Hematopoietic multipotent progenitor cell (in vitro differentiated cells): ENCODE results near the gene CHN2. TPM values are rescaled to one million over a fixed set of nuclear protein-coding genes. Genes with fewer than 3 reads are reported as not detected.
A peak's percentile ranks its signal among the peaks of the same experiment; 100 is the strongest.

ENCODE experiments used
- DNase-seq, 3 donors: peaks; one replicate each; pipeline ENCODE4 v3.0.0-alpha.2; 2011 to 2015; ENCODE audit warnings: low read depth in 2 of 3, low spot score in 2 of 3
- total RNA-seq: library from RNA; depleted of rRNA; stranded (reverse); fragments of >200 nt; gene quantifications from one replicate; pipeline ENCODE4 v1.2.3, GENCODE V29; 2012

CHN2 gene
- total RNA-seq, 1 donor = 6.7 TPM

DNA sequence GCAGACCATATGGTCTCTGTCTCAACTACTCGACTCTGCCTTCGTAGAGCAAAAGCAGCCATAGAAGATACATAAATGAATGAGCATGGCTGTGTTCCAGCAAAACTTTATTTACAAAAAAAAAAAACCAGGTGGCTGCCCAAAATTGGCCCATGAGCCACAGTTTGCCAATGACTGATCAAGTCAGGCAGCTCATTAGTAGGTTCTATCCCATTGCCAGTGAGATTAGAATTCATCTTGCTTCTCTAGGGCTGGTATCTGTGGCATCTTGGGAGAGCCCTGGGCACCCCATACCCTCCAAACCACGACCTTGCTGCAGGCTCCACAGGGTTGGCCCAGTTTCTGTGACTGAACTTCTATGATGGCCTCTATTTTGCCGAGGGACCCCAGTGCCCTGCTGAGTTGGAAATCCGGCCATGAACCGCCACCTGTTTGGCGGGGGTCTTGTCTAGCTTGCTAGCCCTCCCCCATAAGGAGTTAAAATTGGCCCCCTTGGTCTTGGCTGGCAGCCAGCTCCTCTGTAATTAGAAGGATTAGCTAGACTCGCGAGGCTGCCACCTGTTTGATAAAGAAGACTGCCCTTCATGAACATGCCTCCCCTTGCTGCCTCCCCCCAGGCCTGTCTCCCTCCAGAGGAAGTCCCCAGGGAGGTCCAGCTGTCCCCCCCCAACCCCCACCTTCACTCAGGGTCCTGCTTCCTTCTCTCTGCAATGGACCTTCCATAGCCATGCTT, 83.9 kb downstream of the CHN2 start:
- DNase-seq = no peak

DNA sequence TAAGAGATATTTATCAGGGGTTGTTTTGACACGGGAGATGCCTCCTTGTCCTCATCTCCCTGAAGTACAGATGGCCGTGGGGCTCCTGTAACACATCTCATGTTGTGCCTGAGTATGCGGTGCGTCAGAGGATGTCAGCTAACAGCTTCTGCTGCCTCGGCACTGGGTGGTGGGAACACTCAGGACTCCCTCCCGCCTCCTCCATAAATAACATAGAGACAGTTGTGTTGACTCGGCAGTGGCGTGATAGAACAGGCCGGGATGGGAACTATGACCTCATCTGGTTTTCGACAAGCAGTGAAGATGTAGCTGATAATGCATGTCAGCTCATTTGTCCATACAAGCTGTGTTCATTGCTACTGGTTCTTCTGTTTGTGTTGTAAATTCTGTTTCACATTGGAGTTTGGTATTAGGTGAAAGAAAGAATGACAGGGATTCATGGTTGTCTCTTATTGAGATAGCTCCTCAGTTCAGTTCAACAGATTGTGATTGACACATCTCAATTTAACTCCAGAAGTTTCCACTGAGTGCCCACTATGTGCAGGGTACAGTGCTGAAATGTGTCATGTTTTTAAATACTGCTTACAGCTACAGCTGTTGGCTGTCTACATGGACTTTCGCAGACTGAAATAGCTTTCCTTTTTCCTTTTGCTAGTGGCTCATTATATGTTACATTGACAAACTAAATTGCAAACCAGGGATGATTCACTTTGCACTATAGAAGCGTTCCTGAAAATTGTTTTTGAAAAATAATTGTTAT, 87.4 kb downstream of the CHN2 start:
- DNase-seq = no peak

DNA sequence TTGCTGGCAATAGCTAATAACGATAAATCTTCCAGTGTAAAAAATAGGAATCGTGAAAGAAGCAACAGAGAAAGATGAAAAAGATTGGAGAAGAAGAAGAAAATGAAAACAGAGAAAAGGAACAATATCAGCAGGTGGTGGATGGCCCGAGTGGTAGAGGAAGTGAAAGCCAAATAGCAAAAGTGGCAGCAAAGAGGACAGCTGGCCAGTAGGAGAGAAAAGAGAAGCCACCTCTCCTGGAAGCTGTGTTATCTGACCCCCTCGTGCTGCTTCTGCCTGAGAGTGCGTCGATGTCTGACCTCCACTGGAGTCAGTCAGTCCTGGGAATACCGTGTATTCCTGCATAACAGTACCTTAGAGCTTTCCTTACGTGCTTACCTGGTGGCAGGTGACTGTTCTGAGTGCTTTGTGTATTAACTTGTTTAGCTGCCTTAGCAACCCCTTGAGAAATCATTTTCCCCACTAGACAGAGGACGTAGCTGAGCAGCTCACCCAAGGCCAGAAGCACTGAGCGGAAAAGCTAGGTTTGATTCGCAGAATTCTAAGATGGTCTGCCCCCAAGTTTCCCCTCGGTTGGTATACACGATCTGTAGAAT, 88.3 kb downstream of the CHN2 start:
- peak in 1 of 3 donors; percentile 20 for DNase-seq

DNA sequence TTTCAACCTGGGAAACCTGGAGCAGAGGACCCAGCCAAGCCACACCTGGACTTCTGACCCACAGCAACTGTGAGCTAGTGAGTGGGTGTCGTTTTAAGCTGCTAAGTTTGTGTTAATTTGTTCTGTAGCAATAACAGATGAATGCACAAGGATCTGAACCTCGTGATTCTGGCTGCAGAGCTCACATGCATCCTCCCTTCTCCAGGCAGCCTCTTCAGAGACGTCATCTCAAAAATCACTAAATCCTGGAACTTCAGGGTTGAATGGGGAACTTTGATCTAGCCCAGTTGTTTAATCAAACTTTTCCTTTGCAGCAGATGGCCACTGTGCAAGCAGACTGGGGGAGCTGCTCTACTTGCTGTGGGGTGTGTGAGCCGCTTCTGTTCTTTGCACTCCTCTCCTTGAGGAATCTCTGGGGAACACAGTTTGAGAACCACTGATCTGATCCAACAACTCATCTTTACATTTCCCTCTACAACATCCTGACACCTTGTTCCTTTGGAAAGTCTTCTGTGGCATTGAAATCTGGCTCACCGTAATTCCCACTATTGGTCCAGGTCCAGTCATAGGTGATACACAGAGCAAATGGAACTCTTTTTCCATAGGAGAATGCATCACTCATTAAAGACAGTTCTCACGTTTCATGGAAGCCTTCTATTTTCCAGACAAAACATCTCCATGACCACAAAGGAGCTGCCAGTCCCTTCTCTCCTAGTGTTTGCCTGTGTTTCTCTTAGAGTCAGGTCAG, 90.3 kb downstream of the CHN2 start:
- DNase-seq = no peak

DNA sequence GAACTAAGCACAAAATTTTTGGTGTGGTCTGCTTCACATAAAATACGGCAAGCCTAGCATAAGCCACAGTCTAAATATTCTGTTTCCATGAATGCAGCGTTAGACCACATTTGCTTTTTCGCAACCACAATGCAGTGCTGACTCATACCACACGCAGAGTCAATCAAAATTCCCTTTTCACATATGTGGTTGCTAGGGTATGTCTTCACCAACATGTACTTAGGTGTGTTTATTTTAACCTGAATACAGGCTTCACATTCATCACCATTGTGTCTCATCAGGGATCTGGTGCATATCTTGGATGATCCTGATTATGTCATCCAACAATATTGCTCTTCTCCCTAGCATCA, 90.8 kb downstream of the CHN2 start:
- DNase-seq = peak in 2 of 3 donors; percentile 83 to 90

DNA sequence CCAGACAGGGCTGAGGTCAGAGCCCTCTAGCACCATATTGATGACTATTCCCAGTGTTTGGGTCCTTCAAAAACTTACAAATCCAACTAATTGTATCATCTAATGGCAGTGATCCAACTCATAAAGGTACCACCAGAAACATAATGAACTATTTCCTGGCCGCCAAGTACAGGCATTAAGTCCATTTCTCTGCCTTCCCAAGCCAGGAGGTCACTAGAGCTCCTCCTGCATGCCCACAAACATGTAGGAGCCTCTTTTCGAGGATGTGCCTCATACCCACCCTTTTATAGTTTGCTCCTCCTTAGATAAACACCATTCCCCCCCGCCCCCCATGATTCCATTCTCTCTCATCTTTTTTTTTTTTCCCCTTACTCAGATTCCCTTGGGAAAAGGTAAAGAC, 91.3 kb downstream of the CHN2 start:
- no peak for DNase-seq

DNA sequence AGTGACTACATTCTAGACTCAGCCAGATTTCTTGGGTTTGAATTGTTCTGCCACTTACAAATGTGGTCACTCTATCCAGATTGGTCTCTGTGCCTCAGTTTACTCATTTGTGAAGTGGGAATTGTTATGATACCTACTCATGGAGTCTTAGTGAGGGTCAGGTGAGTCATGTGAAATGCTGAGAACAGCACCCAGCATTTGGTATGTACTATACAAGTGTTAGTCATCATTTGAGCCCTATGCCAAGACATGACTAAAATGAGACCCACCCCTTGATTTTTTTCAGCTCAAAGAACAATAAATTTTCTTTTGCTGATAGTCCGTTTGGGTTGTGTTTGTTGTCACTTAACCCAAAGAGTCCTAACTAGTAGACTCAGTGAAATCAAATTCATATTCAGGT, 92.8 kb downstream of the CHN2 start:
- DNase-seq = peak in 1 of 3 donors; percentile 21

DNA sequence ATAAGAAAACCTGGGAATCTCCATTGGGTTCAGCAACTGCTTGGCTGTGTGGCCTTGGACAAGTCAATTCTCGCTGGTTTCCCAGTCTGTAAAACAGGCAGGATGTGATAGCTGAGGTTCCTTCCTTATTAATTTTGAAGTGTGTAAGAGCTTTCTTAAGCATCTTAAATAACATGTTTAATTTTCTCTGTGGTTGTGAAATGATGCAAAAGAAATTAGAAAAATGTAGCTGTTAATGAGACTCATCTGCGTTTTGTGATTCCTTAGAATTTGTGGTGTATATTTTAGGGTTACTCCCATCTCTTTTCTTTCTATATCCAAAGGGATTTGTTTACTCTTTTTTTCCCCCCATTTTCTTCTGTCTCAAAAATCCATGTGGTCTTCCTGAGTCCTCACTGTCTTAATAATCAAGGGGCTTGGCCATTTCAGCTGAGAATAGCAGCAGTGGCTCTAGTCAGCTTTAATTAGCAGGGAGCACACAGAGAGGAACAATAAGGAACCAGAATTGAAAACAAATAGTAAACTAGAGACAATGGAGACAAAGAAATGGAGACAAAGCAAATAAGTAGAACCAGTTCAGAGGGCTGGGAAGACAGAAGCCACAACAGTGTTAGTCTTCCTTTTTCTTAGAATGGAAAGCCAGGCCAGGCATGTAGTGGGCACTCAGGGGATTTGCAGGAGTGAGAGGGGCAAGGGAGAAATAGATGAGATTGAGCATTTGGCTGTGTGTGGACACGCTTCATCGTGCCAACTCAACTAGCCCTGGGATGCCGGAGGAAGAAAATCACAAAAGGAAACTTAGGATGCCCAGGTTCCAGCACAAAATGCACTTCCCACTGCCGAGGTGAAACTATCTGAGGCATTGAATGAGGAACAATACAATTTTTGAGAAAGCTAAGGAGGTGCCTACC, 93.9 kb downstream of the CHN2 start:
- no peak for DNase-seq

DNA sequence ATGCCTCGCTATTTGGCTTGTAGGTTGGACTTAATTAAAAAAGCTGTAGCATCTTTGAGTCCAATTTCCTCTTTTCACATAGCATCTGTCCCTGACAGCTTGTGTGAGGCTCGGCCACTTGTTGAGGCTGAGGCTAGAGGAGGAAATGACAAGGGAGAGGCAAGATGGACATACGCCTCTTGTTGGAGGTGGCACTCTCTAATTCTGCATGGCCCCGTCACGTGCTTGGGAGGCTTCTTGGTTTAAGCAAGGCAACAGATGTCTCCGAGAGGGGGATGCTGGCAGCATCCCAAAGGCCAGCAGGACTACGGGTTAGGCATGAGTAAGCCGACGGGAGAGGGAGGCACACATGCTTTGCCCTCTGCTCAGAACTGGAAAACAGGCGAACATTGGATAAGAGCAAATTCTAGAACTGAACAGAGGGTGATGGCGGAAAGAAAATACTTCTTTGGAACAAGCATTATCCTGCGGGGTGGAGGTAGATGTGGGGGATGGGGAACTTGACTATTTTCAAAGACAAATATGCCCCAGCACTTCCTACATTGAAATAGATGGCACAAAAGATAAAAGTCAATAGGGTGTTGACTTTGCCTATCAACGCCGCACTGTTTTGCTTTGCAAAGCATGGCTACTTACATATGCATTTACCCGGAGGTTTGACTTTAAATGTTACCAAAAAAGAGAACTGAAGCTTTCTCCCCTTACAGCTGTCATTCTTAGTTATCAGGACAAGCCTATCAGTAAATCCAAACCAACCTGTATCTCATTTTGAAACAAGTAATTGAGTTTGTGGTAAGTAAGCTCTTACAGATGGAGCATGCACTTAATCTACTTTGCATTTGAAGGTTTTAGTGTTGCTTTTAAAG, 94.8 kb downstream of the CHN2 start:
- peak in 2 of 3 donors; percentile 18 to 72 for DNase-seq

DNA sequence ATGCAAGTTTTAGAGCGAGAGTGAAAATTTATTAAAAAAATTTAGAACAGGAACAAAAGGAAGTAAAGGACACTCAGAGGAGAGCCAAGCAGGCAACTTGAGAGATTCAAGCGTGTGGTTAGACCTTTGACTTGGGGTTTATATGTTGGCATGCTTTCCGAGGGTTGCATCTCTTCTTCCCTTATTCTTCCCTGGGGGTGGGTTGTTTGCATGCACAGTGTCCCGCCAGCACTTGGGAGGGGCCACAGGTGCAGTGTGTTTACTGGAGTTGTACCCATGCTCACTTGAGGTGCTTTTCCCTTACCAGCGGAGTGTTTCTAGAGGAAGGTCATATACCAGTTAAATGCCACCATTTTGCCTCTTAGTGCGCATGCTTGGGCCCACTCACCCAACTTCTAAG, 96.3 kb downstream of the CHN2 start:
- DNase-seq = no peak

DNA sequence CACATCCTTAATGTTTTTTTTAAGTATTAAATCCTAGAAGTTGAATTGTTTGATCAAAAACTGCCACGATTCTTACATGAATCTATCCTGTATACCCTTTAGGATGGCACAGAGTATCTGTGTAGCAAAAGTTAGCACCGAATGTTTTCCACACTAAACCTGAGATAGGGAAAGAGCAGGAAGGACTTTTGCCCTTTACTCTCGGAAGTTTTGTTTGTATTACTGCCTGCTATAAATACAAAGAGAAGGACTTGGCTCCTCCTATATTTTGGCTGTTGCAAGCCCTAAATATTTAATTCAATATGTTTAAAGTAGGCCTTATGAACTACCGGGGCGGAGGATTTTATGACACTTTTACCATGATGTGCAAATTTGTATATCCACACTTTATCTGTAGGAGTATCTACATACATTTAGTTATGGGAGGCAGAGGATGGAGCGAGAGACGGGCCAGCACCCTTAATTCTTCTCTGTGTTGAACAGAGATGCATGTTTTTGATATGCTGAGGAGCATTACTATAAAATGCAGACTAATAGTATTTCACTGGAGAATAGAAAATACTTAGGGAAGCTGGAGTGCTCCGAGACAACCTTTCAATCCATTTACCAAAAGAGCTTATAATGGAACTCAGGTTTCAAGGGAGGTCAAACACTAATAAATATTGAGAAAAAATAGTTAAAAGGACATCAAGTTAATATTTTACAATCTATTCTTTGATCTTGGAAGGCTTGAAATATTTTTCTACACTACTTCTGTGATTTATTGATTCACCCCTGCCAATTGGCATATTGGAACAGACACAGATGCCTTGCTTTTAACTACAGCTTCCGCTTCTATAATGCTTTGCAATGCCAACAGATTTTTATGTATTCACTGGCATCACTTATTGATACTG, 97.4 kb downstream of the CHN2 start:
- no peak for DNase-seq

DNA sequence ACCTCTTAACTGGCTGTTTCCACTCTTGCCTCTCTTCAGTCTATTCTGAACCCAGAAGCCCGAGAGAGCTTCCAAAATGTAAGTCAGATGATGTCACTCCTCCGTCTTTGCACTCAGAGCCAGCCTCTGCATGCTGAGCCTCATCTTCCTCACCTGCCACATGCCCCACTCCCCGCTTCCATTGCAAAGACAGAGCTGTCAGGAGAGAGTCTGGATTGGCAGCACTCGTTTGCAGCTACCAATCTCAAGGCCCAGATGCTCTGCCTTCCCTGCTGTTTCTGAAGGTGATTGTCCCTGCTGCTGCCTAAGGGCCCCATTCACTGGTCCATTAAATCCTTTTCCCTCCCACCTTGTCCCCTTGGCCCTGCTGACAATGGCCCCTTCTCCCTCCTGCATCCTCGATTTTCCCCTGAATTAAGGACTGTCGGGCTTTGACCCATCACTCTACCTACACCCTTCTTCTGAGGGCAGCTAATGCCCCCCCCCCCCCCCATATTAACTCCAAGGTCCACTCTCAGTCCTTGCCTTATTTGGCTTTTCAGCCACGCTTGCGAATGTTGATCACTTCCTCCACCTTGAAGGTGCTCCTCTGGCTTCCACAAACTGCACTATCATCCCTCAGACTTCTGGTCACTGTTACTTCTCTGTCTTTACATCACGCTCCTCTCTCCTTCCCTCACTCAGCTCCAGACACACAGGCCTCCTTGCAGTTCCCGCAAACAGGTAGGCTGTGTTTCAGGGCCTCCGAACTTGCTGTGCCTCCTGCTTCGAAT, 98.5 kb downstream of the CHN2 start:
- DNase-seq = no peak

DNA sequence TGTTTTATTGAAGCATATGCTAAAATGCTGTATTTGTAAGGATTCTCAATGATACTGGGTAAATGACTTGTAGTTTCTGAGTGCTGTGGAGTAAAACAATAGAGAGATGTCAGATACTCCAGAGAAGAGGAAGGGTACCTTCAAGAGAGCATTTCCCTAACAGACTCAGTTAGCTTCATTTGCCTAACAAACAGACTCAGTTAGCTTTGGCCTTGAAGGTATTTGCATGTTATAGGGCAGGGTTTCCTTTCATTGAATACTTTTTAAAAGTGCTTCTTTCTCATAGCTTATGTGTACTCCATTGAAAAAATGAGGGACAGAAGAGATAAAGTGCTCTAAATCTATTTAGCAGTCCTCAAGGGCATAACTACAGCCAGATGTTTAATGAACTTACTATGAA, 101.8 kb downstream of the CHN2 start:
- no peak for DNase-seq

DNA sequence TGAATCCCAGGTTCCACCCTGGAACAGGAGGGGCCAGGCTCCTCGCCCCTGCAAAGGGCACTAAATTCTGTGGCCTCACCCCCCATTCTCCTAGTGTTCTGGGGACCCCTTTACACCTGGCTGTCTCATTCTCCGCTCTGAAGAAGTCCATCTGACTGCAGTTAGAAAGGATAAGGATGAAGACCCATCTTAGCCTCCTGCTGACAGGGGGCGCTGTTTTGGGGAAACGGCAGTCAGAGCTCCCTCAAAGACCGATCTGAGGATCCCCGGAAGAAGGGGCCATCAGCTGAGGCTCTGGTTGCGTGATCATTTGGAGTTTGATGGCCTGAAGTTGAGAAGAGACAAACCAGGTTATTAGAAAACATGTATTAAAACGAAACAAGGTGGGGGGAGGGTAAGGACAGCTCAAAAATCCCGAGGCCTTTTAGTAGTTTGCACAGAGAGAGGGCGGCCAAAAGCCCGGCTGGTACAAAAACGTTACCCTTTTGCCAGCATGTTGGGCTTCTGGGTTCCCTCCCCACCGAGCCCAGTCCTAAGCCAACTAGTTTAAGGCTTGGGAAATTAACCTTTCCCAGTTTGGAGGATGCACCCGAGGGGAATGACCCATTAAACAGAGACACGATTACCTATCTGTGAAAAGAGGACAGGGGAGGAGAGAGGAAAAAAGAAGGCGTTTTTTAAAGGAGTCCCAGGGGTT, 102.8 kb downstream of the CHN2 start:
- no peak for DNase-seq

DNA sequence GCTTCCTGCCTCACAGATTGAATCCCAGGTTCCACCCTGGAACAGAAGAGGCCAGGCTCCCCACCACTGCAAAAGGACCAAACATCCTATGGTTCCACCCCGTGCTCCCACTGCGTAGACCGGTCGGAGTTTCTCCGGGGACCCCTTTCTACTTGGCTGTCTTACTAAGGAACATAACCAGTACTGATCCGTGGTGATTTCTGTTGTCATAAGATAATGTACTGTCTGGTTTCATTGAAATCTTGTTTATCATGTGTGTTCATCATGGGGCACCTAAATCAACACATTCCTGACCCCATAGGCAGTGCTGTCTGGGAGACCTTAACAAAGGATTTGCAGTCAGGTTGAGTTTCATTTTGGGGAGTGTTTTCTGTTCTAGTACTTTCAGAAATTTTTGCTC, 104.5 kb downstream of the CHN2 start:
- DNase-seq = no peak

DNA sequence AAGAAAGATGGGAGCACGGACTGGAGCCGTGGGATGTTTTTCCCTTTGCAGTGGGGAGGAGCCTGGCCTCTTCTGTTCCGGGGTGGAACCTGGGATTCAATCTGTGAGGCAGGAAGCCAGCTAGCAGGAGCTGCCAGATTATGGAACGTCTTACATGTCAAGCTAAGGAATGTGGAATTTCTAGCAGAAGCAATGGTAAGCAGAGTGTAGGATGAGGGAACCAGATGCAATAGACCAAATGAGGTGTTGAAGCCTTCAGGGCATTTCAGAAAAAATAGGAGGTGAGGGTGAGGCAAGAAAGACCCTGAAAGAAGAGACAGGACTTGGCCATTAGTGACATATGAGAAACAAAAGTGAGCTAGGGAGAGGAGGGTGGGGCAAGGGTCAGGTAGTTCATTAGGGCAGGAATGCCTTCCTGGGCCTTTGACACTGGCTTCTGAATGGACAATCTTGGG, 105.5 kb downstream of the CHN2 start:
- no peak for DNase-seq

DNA sequence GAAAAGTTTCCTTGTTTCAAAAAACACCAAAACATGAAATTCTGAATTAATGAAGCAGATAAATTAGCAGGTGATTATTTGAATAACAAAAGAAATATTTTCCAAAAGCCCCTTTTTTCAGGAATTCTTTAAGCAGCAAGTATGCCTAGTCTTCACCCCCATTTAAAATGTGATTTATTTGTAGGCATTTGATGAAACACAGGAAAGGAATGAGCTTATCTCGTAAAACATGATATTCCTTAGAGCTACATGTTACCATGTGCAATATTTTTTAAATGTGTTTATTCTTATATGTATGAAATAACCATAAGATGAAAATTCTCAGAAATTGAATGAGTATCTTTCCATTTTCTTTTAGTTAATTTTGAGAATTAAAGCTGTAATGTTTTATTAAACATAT, 106.1 kb downstream of the CHN2 start:
- DNase-seq = no peak
